Stimulated activated naive B cell treated with anti-CD40 and anti-IgM and Interleukin-4, amounts not matched to agents 10 μg/mL and 1 μg/mL and 100 μg/mL, for 72 hours (primary cell): Measurements from ENCODE around the gene OSBPL10.

Source experiments
- ATAC-seq, 2 donors: fragments of 150-1000 bp; cut with Tn5 transposase; replicated peaks; 2 replicates each; pipeline ENCODE4 v1.10.0; 2021; ENCODE audit warnings: moderate library complexity in 1 of 2
- DNase-seq: peaks from one replicate; pipeline ENCODE4 v3.0.0; 2021
- H3K27ac Mint-ChIP-seq: one replicate; pipeline ENCODE4 v1.8.0; 2022; ENCODE audit warnings: mild to moderate bottlenecking, mixed read lengths
- H3K27me3 Mint-ChIP-seq, 2 donors: one replicate each; pipeline ENCODE4 v1.8.0; 2022; ENCODE audit warnings: mixed read lengths in 2 of 2
- H3K36me3 Mint-ChIP-seq, 2 donors: one replicate each; pipeline ENCODE4 v1.8.0; 2022; ENCODE audit warnings: mixed read lengths in 2 of 2, mild to moderate bottlenecking in 1 of 2
- H3K4me1 Mint-ChIP-seq, 2 donors: one replicate each; pipeline ENCODE4 v1.8.0; 2022; ENCODE audit warnings: mixed read lengths in 2 of 2, mild to moderate bottlenecking in 1 of 2
- H3K4me3 Mint-ChIP-seq, 2 donors: one replicate each; pipeline ENCODE4 v1.8.0; 2022; ENCODE audit warnings: mild to moderate bottlenecking in 2 of 2, mixed read lengths in 2 of 2, moderate library complexity in 1 of 2
- H3K9me3 Mint-ChIP-seq, 2 donors: one replicate each; pipeline ENCODE4 v1.8.0; 2022; ENCODE audit warnings: mixed read lengths in 2 of 2, mild to moderate bottlenecking in 1 of 2

OSBPL10 gene

DNA sequence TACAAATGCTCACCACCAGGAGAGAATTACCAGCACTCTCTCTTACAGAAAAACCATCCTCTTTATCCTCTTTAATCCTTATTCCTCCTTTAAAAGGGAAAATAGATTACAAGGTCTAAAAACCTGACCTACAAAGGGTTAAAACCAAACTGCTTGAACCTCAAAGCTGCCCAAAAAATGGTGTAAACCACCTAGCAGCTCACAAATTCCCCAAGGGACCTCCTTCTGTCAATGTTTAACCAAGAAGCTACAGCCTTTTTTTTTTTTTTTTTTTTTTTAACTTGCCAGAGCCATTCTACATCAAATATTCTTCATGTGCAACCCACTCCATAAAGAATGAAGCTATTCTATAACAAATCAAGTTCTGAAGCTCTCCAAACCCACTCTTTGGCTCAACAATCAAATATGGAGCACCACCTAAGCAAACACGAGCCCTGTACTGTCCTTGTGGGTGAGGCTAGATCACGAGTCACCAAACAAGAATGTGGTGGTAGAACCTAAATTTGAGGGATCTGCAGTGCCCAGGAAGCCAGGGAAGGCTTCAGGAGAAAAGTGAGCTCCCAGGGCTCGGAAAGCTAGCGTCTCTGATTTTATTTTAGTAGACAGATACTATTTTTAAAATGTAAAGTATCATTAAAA lies 20.1 kb downstream of the OSBPL10 start:
- ATAC-seq, result peak; percentile 64 to 74
- no peak for DNase-seq
- Mint-ChIP-seq H3K4me3 (peak overlapping the region; percentile 49 to 68), H3K27me3 (no peaks in the 10 kb centered on the region), H3K36me3 (peaks cover 14 to 28% of the 10 kb centered on the region in 2 donors), H3K27ac (peak overlapping the region; percentile 83), H3K9me3 (peaks cover 3 to 4% of the 10 kb centered on the region in 2 donors), H3K4me1 (peaks cover 44 to 64% of the 10 kb centered on the region in 2 donors)

DNA sequence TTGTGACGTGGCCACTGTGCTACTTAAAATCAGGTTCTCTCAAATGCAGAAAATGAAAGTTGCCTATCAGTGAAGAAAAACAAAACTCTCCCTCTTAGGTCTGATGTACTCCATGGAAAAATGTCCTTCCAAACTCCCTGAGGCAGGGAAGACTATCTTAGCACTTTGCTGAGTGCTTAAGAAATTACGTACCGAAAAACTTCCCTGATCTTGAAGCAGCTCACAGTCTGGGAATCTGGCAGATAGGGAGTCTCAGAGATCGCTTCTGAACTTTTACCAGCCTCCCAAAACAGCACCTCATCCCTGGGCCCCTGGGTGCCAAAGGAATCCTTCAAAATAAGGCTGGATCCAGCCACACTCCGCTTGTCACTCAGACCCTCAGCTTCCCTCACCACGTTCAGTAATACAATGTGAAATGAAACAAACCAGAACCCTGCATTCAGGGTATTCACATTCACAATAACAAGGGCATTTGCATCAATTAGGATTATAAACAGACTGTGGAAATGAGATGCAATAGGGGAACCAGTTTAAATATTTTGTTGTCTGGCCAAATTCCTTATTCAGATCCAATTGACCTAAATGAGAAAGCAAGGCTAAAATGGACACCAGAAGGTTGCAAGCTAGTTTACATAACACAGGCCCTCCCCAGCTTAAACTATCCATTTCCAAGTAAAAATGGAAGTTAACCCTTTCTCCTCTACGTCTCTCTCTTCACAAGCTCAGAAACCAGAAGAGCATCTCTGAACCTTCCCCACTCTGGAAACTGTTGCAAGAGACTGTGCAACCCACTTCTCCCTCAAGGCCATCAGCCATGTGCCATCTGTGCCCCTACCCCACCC lies 20.9 kb downstream of the OSBPL10 start:
- Mint-ChIP-seq H3K4me1 (peaks cover 49 to 71% of the 10 kb centered on the region in 2 donors), H3K27me3 (no peaks in the 10 kb centered on the region), H3K9me3 (peaks cover 9 to 11% of the 10 kb centered on the region in 2 donors), H3K27ac (peak overlapping the region; percentile 92), H3K36me3 (peaks cover 20 to 36% of the 10 kb centered on the region in 2 donors), H3K4me3 (peak overlapping the region; percentile 49 to 68)
- ATAC-seq (peak; percentile 65 to 74), DNase-seq (no peak)

DNA sequence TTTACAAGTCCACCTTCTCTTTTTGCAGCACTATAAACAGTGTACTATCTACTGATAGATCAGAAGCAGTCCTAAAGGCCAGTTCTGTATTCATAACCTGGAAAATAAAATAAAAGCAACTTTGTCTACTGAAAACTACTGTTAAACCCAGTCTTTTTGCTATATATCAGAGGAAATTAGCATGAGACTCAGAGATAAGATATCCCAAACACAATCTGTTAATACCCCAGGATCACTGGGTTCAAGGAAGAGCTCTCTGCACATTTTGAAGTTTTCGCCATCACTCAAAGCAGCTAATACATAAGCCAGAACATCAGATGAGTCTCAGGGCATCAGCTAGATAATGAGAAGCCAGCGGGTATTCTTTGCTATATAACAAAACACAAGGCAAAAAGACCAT lies 21.8 kb downstream of the OSBPL10 start:
- H3K27me3 Mint-ChIP-seq, result no peaks in the 10 kb centered on the region
- no peak for DNase-seq

DNA sequence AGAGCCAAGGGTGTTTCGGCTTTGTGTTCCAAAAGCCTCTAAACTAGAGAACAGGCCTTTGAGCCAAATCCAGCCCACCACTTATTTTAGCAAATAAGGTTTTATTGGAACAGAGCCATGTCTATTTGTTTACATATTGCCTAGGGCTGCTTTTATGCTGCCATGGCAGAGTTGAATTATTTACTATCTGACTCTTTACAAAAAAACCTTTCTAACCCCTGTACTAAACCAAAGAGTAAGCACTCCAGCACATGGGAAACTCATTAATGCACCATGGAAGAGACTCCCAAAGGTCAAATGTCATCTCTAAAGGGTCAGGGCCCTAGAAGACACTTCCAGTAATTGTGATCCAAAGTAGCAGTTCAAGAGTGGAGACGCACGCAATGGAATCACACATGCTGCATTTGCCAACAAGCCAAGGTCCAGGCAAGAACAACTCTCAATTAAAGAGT lies 22.3 kb downstream of the OSBPL10 start:
- DNase-seq (no peak), ATAC-seq (no peak)
- H3K36me3 Mint-ChIP-seq, result peaks cover 20 to 39% of the 10 kb centered on the region in 2 donors
- no peaks in the 10 kb centered on the region for H3K27me3 Mint-ChIP-seq
- peak overlapping the region in 1 of 2 donors; percentile 44 for H3K4me3 Mint-ChIP-seq
- H3K27ac Mint-ChIP-seq, result peak overlapping the region; percentile 79
- peaks cover 11 to 18% of the 10 kb centered on the region in 2 donors for H3K9me3 Mint-ChIP-seq
- peaks cover 49 to 78% of the 10 kb centered on the region in 2 donors for H3K4me1 Mint-ChIP-seq

More for the DNA sequence above, 21.8 kb downstream of the OSBPL10 start:
- peak overlapping the region; percentile 11 to 44 for H3K4me3 Mint-ChIP-seq
- H3K9me3 Mint-ChIP-seq, result peaks cover 13 to 18% of the 10 kb centered on the region in 2 donors
- ATAC-seq, result no peak
- H3K36me3 Mint-ChIP-seq, result peaks cover 25 to 42% of the 10 kb centered on the region in 2 donors
- H3K4me1 Mint-ChIP-seq, result peaks cover 51 to 78% of the 10 kb centered on the region in 2 donors
- peak overlapping the region; percentile 79 for H3K27ac Mint-ChIP-seq

DNA sequence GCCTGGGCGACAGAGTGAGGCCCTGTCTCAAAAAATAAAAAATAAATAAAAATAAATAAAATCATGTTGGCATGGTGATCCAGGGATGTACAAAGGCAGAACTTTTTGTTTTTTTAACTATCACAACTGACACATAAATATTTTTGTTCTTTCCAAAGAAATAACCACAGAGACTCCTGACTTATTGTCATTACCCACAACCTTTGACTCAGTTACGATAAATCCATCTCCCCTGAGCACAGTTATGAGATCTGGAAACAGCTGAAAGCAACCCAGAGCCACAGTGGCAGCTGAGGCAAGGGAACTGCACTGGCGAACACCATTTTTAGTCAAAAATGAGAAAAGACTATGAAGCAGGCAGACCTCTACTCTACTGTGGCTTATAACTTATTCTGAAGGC lies 24.0 kb downstream of the OSBPL10 start:
- peaks cover 19 to 42% of the 10 kb centered on the region in 2 donors for H3K36me3 Mint-ChIP-seq
- no peak overlapping the region for H3K4me3 Mint-ChIP-seq
- H3K4me1 Mint-ChIP-seq, result peaks cover 52 to 83% of the 10 kb centered on the region in 2 donors
- no peak for DNase-seq
- H3K27me3 Mint-ChIP-seq, result no peaks in the 10 kb centered on the region
- H3K9me3 Mint-ChIP-seq, result peaks cover 12 to 23% of the 10 kb centered on the region in 2 donors
- peak in 1 of 2 donors; percentile 16 for ATAC-seq
- H3K27ac Mint-ChIP-seq, result peak overlapping the region; percentile 76

DNA sequence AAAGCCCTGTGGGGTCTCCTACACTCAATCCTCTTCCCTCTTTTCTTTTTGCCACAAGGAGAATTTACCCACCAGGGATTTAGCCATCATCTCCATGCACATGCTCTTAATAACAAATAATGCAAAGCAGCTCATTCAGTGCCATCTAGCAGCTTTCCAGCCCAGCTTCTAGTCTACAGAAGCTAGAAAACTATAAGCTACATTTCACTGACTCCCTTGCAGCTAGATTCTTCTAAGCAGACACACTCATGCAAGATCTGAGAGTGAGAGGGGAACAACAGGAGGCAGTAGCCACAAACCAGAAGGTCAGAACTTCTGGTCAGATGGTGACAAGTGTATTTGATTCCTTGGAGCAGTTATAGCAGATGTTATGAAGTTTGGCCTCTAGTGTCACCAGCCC lies 25.5 kb downstream of the OSBPL10 start:
- Mint-ChIP-seq H3K27me3 (no peaks in the 10 kb centered on the region), H3K9me3 (peaks cover 17 to 28% of the 10 kb centered on the region in 2 donors), H3K36me3 (peaks cover 24 to 48% of the 10 kb centered on the region in 2 donors), H3K4me3 (no peak overlapping the region), H3K27ac (peak overlapping the region; percentile 86), H3K4me1 (peaks cover 51 to 83% of the 10 kb centered on the region in 2 donors)
- ATAC-seq, result no peak
- no peak for DNase-seq

DNA sequence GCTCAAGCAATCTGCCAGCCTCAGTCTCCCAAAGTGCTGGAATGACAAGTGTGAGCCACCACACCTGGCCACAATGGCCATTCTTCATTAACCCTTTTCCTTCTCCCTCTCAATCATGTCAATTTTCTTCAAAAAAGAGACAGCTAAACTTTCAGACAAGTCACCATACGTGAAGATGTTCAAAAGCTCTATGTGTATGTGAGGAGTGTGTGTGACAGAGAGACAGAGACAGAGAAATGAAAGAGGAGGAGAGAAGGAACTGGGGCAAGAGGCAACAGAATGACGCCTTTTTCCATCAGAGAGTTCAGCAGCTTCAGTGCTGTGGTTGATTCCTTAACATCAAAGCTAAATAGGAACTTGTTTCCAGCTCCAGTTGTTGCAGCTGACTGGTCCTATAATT lies 27.4 kb downstream of the OSBPL10 start:
- Mint-ChIP-seq H3K27me3 (no peaks in the 10 kb centered on the region), H3K9me3 (peaks cover 19 to 33% of the 10 kb centered on the region in 2 donors), H3K27ac (peak overlapping the region; percentile 81), H3K4me3 (peak overlapping the region; percentile 15 to 63), H3K36me3 (peaks cover 27 to 61% of the 10 kb centered on the region in 2 donors), H3K4me1 (peaks cover 45 to 77% of the 10 kb centered on the region in 2 donors)
- DNase-seq, result no peak
- ATAC-seq, result peak; percentile 29 to 35

DNA sequence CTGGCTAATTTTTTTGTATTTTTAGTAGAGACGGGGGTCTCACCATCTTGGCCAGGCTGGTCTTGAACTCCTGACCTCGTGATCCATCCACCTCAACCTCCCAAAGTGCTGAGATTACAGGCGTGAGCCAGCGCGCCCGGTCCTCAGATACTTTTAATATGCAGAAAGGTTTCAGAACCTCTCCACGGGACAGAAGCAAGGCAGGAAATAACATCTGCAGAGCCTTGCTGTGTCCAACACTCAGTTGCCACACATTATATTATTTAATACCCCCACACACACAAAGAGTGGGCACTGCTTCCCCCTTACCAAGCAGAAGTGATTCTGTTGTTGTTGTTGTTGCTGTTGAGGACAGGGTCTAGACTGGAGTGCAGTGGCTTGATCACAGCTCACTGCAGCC lies 28.0 kb downstream of the OSBPL10 start:
- peak; percentile 20 to 61 for ATAC-seq
- Mint-ChIP-seq H3K4me3 (peak overlapping the region in 1 of 2 donors; percentile 63), H3K36me3 (peaks cover 27 to 65% of the 10 kb centered on the region in 2 donors), H3K9me3 (peaks cover 19 to 33% of the 10 kb centered on the region in 2 donors), H3K27ac (peak overlapping the region; percentile 81), H3K4me1 (peaks cover 46 to 77% of the 10 kb centered on the region in 2 donors), H3K27me3 (no peaks in the 10 kb centered on the region)
- no peak for DNase-seq

DNA sequence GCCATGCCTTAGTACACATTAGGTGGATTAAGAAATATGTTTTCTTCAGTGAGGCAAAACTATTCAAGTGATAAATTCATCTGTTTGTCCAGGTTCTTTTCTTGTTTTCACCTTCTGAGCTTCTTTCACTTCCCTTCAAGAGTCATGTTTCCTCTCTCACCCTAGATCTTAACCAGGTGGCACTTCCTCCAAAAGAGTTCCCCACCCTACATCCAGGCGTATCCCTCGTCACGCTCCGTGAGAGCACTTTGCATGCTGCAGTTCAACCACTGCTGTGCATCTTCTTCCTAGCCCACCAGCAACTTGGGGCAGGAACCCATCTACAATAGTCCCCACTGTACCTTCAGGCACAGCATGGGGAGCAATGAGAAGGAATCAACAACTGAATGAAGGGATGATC lies 28.9 kb downstream of the OSBPL10 start:
- peak overlapping the region; percentile 65 to 68 for H3K4me3 Mint-ChIP-seq
- ATAC-seq, result peak; percentile 86 to 90
- peak; percentile 70 for DNase-seq
- peak overlapping the region; percentile 95 for H3K27ac Mint-ChIP-seq
- peaks cover 48 to 77% of the 10 kb centered on the region in 2 donors for H3K4me1 Mint-ChIP-seq
- H3K36me3 Mint-ChIP-seq, result peaks cover 26 to 62% of the 10 kb centered on the region in 2 donors
- peaks cover 19 to 33% of the 10 kb centered on the region in 2 donors for H3K9me3 Mint-ChIP-seq
- no peaks in the 10 kb centered on the region for H3K27me3 Mint-ChIP-seq

DNA sequence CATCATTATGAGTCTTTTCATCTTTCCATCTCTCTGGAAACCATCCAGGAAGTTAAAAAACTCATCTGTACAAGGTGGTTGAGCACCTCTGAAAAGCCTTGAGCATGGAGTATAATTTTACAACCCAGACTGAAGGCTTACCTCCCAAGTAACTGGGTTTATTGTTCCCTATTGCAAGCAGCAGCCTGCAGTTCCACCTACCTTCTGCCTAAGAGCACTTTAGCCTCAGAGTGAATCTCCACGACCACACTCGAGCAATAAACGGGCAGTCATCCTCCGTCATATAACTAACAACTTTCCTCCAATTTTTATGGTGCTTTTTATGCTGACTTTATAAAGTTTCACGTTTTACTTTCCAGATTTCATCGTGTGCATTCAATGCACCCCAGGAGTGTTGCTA lies 32.8 kb downstream of the OSBPL10 start:
- peak overlapping the region in 1 of 2 donors; percentile 6 for H3K4me3 Mint-ChIP-seq
- H3K27ac Mint-ChIP-seq, result peak overlapping the region; percentile 96
- DNase-seq, result no peak
- peaks cover 47 to 76% of the 10 kb centered on the region in 2 donors for H3K4me1 Mint-ChIP-seq
- ATAC-seq, result no peak
- no peaks in the 10 kb centered on the region for H3K27me3 Mint-ChIP-seq
- H3K36me3 Mint-ChIP-seq, result peaks cover 8 to 37% of the 10 kb centered on the region in 2 donors
- H3K9me3 Mint-ChIP-seq, result peaks cover 7 to 12% of the 10 kb centered on the region in 2 donors

DNA sequence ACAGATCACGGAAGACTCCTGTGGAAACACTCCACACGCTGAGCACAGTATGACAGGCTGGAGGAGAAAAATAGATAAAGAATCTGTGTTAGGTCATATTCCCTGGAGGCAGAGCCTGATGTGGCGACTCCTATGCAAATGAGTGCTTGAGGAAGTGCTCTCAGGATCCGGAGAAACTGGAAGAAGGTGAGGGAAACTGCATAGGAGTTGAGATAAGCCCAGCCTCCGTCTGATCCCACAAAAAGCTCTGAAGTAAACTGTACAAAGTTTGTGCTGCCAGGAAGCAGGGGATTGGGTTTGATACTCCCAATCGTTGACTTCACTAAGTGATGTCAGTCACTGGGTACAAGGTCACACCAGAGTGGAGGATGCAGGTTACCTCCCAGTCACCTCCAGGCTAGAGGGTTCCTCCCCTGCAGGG lies 33.4 kb downstream of the OSBPL10 start:
- peaks cover 50 to 75% of the 10 kb centered on the region in 2 donors for H3K4me1 Mint-ChIP-seq
- H3K27ac Mint-ChIP-seq, result peak overlapping the region; percentile 96
- H3K9me3 Mint-ChIP-seq, result peaks cover 9 to 10% of the 10 kb centered on the region in 2 donors
- H3K27me3 Mint-ChIP-seq, result no peaks in the 10 kb centered on the region
- H3K4me3 Mint-ChIP-seq, result peak overlapping the region; percentile 61 to 70
- peaks cover 12 to 40% of the 10 kb centered on the region in 2 donors for H3K36me3 Mint-ChIP-seq
- ATAC-seq (peak; percentile 19 to 26), DNase-seq (no peak)

DNA sequence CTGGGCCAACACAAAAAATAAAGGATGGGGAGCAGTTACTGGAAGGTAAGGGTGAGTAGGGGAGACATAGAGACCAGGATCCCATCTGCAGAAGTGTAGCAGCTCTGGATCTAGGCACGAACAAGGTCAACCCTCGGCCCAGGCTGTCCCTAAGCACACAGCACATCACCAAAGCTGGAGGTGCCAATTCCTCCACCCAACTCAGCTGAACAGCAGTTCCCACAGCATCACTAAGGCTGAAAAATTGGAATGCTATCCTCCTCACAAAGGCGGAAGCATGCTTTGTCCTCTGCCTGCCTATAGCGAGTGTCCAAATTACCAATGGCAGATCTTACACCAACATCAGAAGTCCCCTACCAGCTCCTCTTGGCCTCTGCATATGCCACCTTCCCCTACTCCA lies 33.9 kb downstream of the OSBPL10 start:
- Mint-ChIP-seq H3K9me3 (peaks cover 9 to 10% of the 10 kb centered on the region in 2 donors), H3K36me3 (peaks cover 14 to 39% of the 10 kb centered on the region in 2 donors), H3K4me1 (peaks cover 49 to 73% of the 10 kb centered on the region in 2 donors), H3K4me3 (peak overlapping the region; percentile 61 to 70), H3K27me3 (no peaks in the 10 kb centered on the region), H3K27ac (peak overlapping the region; percentile 96)
- DNase-seq (no peak), ATAC-seq (no peak)

DNA sequence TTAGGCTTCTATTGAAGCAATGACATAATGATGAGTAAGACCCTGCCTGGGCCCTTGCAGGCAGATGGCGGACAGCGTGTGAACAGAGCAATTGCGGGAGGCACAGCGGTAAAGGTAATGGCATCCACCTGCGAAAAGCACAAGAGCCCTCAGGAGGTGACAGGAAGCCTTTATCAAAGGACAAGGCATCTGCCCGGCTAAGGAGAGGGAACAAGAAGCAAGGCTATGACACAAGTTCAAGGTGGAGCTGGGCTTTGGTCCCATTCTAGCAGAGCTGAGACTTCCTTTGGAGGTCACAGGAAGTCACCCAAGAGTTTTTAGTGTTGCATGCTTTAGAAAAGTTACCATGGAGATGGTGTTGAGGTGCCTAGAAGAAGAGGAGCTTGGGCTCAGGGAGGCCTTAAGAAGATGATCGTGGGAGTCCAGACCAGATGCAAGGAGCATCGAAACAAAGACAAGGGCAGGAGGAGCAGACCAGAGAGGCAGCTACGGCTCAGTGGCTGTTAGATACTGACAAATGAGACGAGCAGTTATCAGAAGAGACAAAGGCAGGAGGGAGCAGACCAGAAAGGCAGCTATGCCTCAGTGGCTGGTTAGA lies 34.5 kb downstream of the OSBPL10 start:
- no peaks in the 10 kb centered on the region for H3K27me3 Mint-ChIP-seq
- peaks cover 15 to 39% of the 10 kb centered on the region in 2 donors for H3K36me3 Mint-ChIP-seq
- peak overlapping the region; percentile 33 to 69 for H3K4me3 Mint-ChIP-seq
- peak; percentile 17 to 29 for ATAC-seq
- peaks cover 9 to 10% of the 10 kb centered on the region in 2 donors for H3K9me3 Mint-ChIP-seq
- peak overlapping the region; percentile 96 for H3K27ac Mint-ChIP-seq
- peaks cover 49 to 71% of the 10 kb centered on the region in 2 donors for H3K4me1 Mint-ChIP-seq
- no peak for DNase-seq

DNA sequence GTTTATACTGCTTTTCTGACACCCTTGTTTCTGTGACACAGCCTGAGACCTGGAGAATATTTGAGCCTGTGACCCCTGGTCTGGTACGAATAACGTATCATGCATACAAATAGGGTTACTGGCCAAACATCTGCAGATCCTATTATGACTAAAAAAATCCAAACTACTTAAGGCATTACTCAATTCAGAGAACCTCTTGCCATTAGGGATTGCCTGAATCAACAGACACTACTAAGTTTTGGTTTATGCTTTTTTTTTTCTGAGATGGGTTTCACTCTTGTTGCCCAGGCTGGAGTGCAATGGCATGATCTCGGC lies 35.4 kb downstream of the OSBPL10 start:
- Mint-ChIP-seq H3K9me3 (peaks cover 5 to 6% of the 10 kb centered on the region in 2 donors), H3K27me3 (no peaks in the 10 kb centered on the region), H3K4me3 (peak overlapping the region; percentile 76 to 78), H3K27ac (peak overlapping the region; percentile 96), H3K36me3 (peaks cover 12 to 34% of the 10 kb centered on the region in 2 donors), H3K4me1 (peaks cover 52 to 65% of the 10 kb centered on the region in 2 donors)
- peak; percentile 64 to 71 for ATAC-seq
- DNase-seq, result no peak
